Adrenal gland (tissue), 12 donors: ENCODE measurements around the gene RGS12. TPM values are rescaled to one million over a fixed set of nuclear protein-coding genes. Genes with fewer than 3 reads are reported as not detected.
A peak's percentile ranks its signal among the peaks of the same experiment; 100 is the strongest.

Experiments
- DNase-seq, 7 donors: peaks; one replicate each; pipeline ENCODE4 v3.0.0-alpha.2; 2019 to 2020
- H3K27ac ChIP-seq, 5 donors: fragments of 200-600 bp; sonication (generic) in 4 of 5; 1 replicate in 3 of 5; 2 replicates in 2 of 5; pipeline versions ENCODE4 v1.5.1 to v1.8.0; 2016 to 2020; ENCODE audit warnings: mild to moderate bottlenecking in 1 of 5
- H3K27me3 ChIP-seq: fragments of 200-600 bp; 2 replicates; pipeline ENCODE4 v1.8.0; 2021
- H3K36me3 ChIP-seq, 2 donors: fragments of 200-600 bp; replicated peaks in 1 of 2; 1 replicate in 1 of 2; 2 replicates in 1 of 2; pipeline versions ENCODE4 v1.5.1 to v1.8.0; 2018 to 2022
- H3K4me1 ChIP-seq, 2 donors: fragments of 200-600 bp; replicated peaks in 1 of 2; 1 replicate in 1 of 2; 2 replicates in 1 of 2; pipeline versions ENCODE4 v1.5.1 to v1.8.0; 2018 to 2021
- H3K4me3 ChIP-seq, 4 donors: fragments of 200-600 bp; sonication (generic) in 3 of 4; one replicate each; pipeline ENCODE4 v1.5.1; 2016 to 2018
- H3K9me3 ChIP-seq, 3 donors: fragments of 200-600 bp; sonication (generic) in 1 of 3; replicated peaks in 1 of 3; 1 replicate in 2 of 3; 2 replicates in 1 of 3; pipeline versions ENCODE4 v1.5.1 to v1.8.0; 2016 to 2021
- CTCF ChIP-seq, 6 experiments: fragments of 450-650 bp in 4 of 6; fragments of 200-600 bp in 2 of 6; sonication (generic) in 1 of 6; IDR thresholded peaks; 1 replicate in 5 of 6; 2 replicates in 1 of 6; pipeline versions ENCODE4 v1.5.1 to v1.8.0; 2016 to 2021; ENCODE audit warnings: antibody characterized with exemption in 6 of 6, mild to moderate bottlenecking in 2 of 6, moderate library complexity in 1 of 6
- POLR2A ChIP-seq, 2 donors: fragments of 450-650 bp; IDR thresholded peaks; one replicate each; pipeline ENCODE4 v1.6.1; 2017; ENCODE audit warnings: antibody characterized with exemption in 2 of 2, mild to moderate bottlenecking in 2 of 2, moderate library complexity in 1 of 2
- WGBS, 4 donors: extraction: QIAGEN DNeasy Blood & Tissue Kit in 2 of 4; methylation state at CpG; one replicate each; pipeline versions ENCODE4 v1.1.5 to v1.1.7; 2013 to 2017; 5-methylcytosine and 5-hydroxymethylcytosine counted together
- intact Hi-C, 2 donors: fragments of 100-400 bp; cut with DNase I; formaldehyde crosslinking; loops; one replicate each; pipeline versions ENCODE4 v1.14.1 to v1.15.0; 2022 to 2023
- polyA plus RNA-seq, 3 donors: library from polyadenylated mRNA; stranded (reverse); fragments of 200-250 nt in 2 of 3; fragments of 350-450 nt in 1 of 3; fragmentation: Illumina TruSeq in 1 of 3; extraction: RNeasy Lipid Tissue Mini Kit (QIAGEN cat#74804) in 1 of 3; gene quantifications; one replicate each; pipeline ENCODE4 v1.2.3, GENCODE V29; 2013 to 2014
- total RNA-seq, 9 donors: library from RNA; depleted of rRNA in 4 of 9; stranded (reverse); fragments of >200 nt in 4 of 9; fragments of 120-200 nt in 1 of 9; fragmentation: NEBNext Ultra II Directional in 1 of 9; extraction: Animal tissue kit (Norgen Biotek cat#: 25700) in 1 of 9; gene quantifications; one replicate each; pipeline versions ENCODE4 v1.1.0 to v1.2.4, GENCODE V29; 2013 to 2023
- donor health status: healthy with polysubstance abuse.
- donor health status: Bipolar disorder and iron deficiency.
- donor health status: DM: yes; HTN: yes; CAD: no.
- donor health status: DM: no; HTN: no; CAD: no.
- donor health status: DM: no; HTN: no; CAD: no.
- donor health status: DM: yes; HTN: yes; CAD: no.

The RGS12 gene
- total and polyA plus RNA-seq, 12 donors, result 8.2 to 73.9 (median 21.9) TPM

GRCh38 chr4:3331511-3332394, 38.9 kb downstream of the RGS12 start:
- Histone ChIP-seq H3K36me3 (no peaks in the 10 kb centered on the region), H3K4me1 (no peaks in the 10 kb centered on the region), H3K27ac (peak overlapping the region in 1 of 5 donors; percentile 1), H3K4me3 (no peak overlapping the region), H3K27me3 (no peaks in the 10 kb centered on the region), H3K9me3 (no peaks in the 10 kb centered on the region)
- peak in 4 of 7 donors; percentile 13 to 49 (median 23) for DNase-seq
- intact Hi-C loops, result no loop called here
- 77 to 84% (median 84%) methylated on average over 17 to 23 of the region's 23 CpGs for WGBS, 4 donors
- TF ChIP-seq POLR2A (IDR thresholded peaks at IDR 0.05) (no peak), CTCF (IDR thresholded peaks at IDR 0.05) (no peak)

- no peak overlapping the region for H3K4me3 ChIP-seq
- H3K4me1 ChIP-seq, result no peaks in the 10 kb centered on the region
- TF ChIP-seq POLR2A (IDR thresholded peaks at IDR 0.05) (no peak), CTCF (IDR thresholded peaks at IDR 0.05) (no peak)
- H3K36me3 ChIP-seq, result no peaks in the 10 kb centered on the region
- intact Hi-C loops, result no loop called here
- no peaks in the 10 kb centered on the region for H3K9me3 ChIP-seq
- DNase-seq, result no peak
- no peaks in the 10 kb centered on the region for H3K27me3 ChIP-seq
- WGBS, 4 donors, result 90 to 98% (median 95%) methylated on average over 9 of the region's 9 CpGs
- no peak overlapping the region for H3K27ac ChIP-seq
Measured at GRCh38 chr4:3332498-3332897, 39.7 kb downstream of the RGS12 start.

GRCh38 chr4:3334316-3334715, 41.5 kb downstream of the RGS12 start:
- no peaks in the 10 kb centered on the region for H3K9me3 ChIP-seq
- no peak overlapping the region for H3K4me3 ChIP-seq
- no peaks in the 10 kb centered on the region for H3K27me3 ChIP-seq
- WGBS, 4 donors, result 78 to 84% (median 79%) methylated on average over 3 of the region's 3 CpGs
- no peaks in the 10 kb centered on the region for H3K36me3 ChIP-seq
- no peak overlapping the region for H3K27ac ChIP-seq
- no peaks in the 10 kb centered on the region for H3K4me1 ChIP-seq
- intact Hi-C loops, result no loop called here
- TF ChIP-seq CTCF (IDR thresholded peaks at IDR 0.05) (no peak), POLR2A (IDR thresholded peaks at IDR 0.05) (no peak)
- DNase-seq, result no peak

GRCh38 chr4:3335385-3335784, 42.6 kb downstream of the RGS12 start:
- intact Hi-C loops, result no loop called here
- Histone ChIP-seq H3K4me3 (no peak overlapping the region), H3K9me3 (no peaks in the 10 kb centered on the region), H3K4me1 (no peaks in the 10 kb centered on the region), H3K36me3 (no peaks in the 10 kb centered on the region), H3K27me3 (no peaks in the 10 kb centered on the region), H3K27ac (no peak overlapping the region)
- DNase-seq, result peak in 2 of 7 donors; percentile 8 to 10
- 74 to 94% (median 81%) methylated on average over 9 to 10 of the region's 10 CpGs for WGBS, 4 donors
- TF ChIP-seq CTCF (IDR thresholded peaks at IDR 0.05), result no peak
